Stomach (tissue), 4 donors: ENCODE data around the gene ATP2B2.

ENCODE experiments used
- EP300 ChIP-seq: sonication (generic); formaldehyde crosslinking; IDR thresholded peaks from one replicate; pipeline ENCODE4 v1.6.1; 2017; ENCODE audit warnings: antibody characterized with exemption
- POLR2A ChIP-seq, 4 donors: fragments of 450-650 bp; IDR thresholded peaks; one replicate each; pipeline ENCODE4 v1.6.1; 2016; ENCODE audit warnings: antibody characterized with exemption in 4 of 4, control low read depth in 2 of 4, mild to moderate bottlenecking in 1 of 4, moderate library complexity in 1 of 4
- POLR2AphosphoS5 ChIP-seq, 3 donors: sonication (generic); formaldehyde crosslinking; IDR thresholded peaks; one replicate each; pipeline ENCODE4 v1.6.1; 2016; ENCODE audit warnings: antibody characterized with exemption in 3 of 3
- TF ChIP-seq, protein P1 (sequence below), 7 experiments: fragments of 450-650 bp in 4 of 7; fragments of 200-600 bp in 3 of 7; sonication (generic) in 3 of 7; IDR thresholded peaks; one replicate each; pipeline ENCODE4 v1.5.1; 2016 to 2019; ENCODE audit warnings: antibody characterized with exemption in 7 of 7, control low read depth in 2 of 7, mild to moderate bottlenecking in 1 of 7

DNA sequence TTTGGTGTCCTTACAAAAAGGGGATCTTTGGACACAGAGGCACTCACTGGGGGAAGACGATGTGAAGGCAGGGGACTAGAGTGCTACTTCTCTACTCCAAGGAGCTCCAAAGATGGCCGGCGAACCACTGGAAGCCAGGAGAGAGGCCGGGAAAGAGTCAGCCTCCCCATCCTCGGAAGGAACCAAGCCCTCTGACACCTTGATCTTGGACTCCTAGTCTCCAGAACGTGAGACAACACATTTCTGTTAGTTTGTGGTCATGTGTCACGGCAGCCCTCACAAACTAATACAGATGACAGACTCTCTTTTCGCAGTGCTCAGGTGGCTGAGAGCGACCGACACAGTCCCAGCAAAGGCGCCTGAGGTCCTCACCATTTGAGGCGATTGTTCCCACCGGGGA is 24.4 kb upstream of the ATP2B2 start:
- TF ChIP-seq POLR2A (IDR thresholded peaks at IDR 0.05) (no peak), POLR2AphosphoS5 (IDR thresholded peaks at IDR 0.05) (no peak), EP300 (no peak)
- TF ChIP-seq, protein P1, sequence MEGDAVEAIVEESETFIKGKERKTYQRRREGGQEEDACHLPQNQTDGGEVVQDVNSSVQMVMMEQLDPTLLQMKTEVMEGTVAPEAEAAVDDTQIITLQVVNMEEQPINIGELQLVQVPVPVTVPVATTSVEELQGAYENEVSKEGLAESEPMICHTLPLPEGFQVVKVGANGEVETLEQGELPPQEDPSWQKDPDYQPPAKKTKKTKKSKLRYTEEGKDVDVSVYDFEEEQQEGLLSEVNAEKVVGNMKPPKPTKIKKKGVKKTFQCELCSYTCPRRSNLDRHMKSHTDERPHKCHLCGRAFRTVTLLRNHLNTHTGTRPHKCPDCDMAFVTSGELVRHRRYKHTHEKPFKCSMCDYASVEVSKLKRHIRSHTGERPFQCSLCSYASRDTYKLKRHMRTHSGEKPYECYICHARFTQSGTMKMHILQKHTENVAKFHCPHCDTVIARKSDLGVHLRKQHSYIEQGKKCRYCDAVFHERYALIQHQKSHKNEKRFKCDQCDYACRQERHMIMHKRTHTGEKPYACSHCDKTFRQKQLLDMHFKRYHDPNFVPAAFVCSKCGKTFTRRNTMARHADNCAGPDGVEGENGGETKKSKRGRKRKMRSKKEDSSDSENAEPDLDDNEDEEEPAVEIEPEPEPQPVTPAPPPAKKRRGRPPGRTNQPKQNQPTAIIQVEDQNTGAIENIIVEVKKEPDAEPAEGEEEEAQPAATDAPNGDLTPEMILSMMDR (IDR thresholded peaks at IDR 0.05) = no peak
